Measurements from ENCODE around the gene SNX2.

Gene SNX2

GRCh38 chr5:122756264-122756911, 18.5 kb upstream of the SNX2 start:
- no peaks in the 10 kb centered on the region for H3F3A ChIP-seq (ENCODE audit: low read depth)
- H3K79me2 ChIP-seq (ENCODE audit: insufficient read depth, low read length), result no peaks in the 10 kb centered on the region
- H3K9me3 ChIP-seq (ENCODE audit: insufficient read depth, low read depth, low read length), result no peaks in the 10 kb centered on the region
- peak overlapping the region; percentile 67 for H2AFZ ChIP-seq (ENCODE audit: low read length)
- no peak overlapping the region for H3K4me3 ChIP-seq (ENCODE audit: low read length, poor library complexity, severe bottlenecking)
- no peaks in the 10 kb centered on the region for H3K36me3 ChIP-seq (ENCODE audit: insufficient read depth, low read length)
- H3K4me2 ChIP-seq (ENCODE audit: low read depth, low read length, poor library complexity, severe bottlenecking), result no peak overlapping the region
- no peak overlapping the region for H3K9ac ChIP-seq (ENCODE audit: low read depth, low read length, poor library complexity, severe bottlenecking)
- TF ChIP-seq CTCF (conservative IDR thresholded peaks at IDR 0.05; ENCODE audit: low read length), result no peak
- TF ChIP-seq EZH2phosphoT487 (IDR thresholded peaks at IDR 0.05; ENCODE audit: borderline replicate concordance), result no peak
- H3K4me1 ChIP-seq (ENCODE audit: insufficient read depth, low read length, poor library complexity, severe bottlenecking), result peaks cover 8% of the 10 kb centered on the region
- no peaks in the 10 kb centered on the region for H3K9me2 ChIP-seq (replicated peaks; ENCODE audit: low read depth, low read length)
- no peaks in the 10 kb centered on the region for H3K27me3 ChIP-seq (ENCODE audit: insufficient read depth, low read length, poor library complexity, severe bottlenecking)
- H4K20me1 ChIP-seq (ENCODE audit: insufficient read depth, low read length, poor library complexity, severe bottlenecking), result no peaks in the 10 kb centered on the region

DNA sequence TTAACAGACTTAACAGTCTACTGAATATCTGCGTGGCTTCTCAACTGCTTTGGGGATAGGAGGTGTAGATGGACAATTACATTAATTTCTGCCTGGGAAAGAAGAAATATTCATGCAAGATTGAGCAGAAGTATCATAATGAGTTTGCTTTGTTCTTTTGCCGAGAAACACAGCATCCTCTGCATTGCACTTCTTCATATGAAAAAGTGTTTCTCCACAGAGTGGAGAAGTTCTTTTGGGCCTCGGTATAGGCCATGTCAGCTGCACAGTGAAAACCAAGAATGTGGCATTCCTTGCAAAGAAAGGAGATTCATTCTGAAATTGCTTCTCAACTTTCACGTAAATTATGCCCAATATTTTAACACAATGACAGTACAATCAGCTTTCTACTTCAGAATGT, 17.6 kb upstream of the SNX2 start:
- Histone ChIP-seq H3K9ac (ENCODE audit: low read depth, low read length, poor library complexity, severe bottlenecking) (no peak overlapping the region), H2AFZ (ENCODE audit: low read length) (peak overlapping the region; percentile 67; the same call in 1 of the 2 replicates), H3K9me3 (ENCODE audit: insufficient read depth, low read depth, low read length) (no peaks in the 10 kb centered on the region), H3K4me3 (ENCODE audit: low read length, poor library complexity, severe bottlenecking) (no peak overlapping the region), H3K4me2 (ENCODE audit: low read depth, low read length, poor library complexity, severe bottlenecking) (no peak overlapping the region), H3K27me3 (ENCODE audit: insufficient read depth, low read length, poor library complexity, severe bottlenecking) (no peaks in the 10 kb centered on the region), H3K9me2 (replicated peaks; ENCODE audit: low read depth, low read length) (no peaks in the 10 kb centered on the region), H3K36me3 (ENCODE audit: insufficient read depth, low read length) (no peaks in the 10 kb centered on the region), H4K20me1 (ENCODE audit: insufficient read depth, low read length, poor library complexity, severe bottlenecking) (no peaks in the 10 kb centered on the region), H3F3A (ENCODE audit: low read depth) (no peaks in the 10 kb centered on the region), H3K4me1 (ENCODE audit: insufficient read depth, low read length, poor library complexity, severe bottlenecking) (peaks cover 8% of the 10 kb centered on the region), H3K79me2 (ENCODE audit: insufficient read depth, low read length) (no peaks in the 10 kb centered on the region)
- TF ChIP-seq EZH2phosphoT487 (IDR thresholded peaks at IDR 0.05; ENCODE audit: borderline replicate concordance), result no peak
- no peak for TF ChIP-seq CTCF (conservative IDR thresholded peaks at IDR 0.05; ENCODE audit: low read length)

DNA sequence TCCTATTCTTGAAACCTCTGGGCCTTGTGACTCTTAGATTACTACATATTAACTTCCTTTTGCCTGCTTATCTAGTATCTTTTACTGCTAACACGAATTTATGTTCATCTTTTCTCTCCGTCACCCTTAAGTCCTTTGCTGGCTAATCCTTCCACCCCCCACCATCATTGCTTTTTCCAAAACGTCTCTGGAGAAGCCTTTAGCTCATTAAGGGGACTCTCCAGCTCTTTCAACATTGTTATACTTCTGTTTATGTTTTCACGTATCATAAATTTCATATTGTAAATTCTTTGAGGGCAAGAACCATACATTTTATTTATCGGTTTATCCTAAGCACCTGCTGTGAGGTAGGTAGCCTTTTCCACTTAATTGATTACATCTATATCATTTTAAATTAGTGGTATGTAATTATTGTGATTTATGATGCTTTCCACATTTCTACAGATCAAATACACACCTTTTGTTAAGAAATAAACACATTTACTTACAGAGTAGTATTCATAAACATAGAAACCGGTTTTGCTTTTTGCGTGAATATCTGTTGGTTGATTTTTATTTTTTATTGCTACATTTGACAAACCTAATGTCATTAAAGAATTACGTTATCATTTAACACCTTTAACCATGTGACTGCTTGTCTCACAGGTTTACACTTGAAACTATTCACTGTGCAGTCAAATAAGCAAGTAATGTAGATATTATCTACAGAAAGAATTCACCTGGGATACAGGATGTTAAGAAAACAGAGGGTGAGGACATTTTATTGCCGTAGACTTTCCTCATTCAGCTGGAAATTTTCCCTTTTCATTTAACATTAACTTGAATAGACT, 15.4 kb upstream of the SNX2 start:
- Histone ChIP-seq H3F3A (ENCODE audit: low read depth) (no peaks in the 10 kb centered on the region), H3K4me3 (ENCODE audit: low read length, poor library complexity, severe bottlenecking) (no peak overlapping the region), H3K4me1 (ENCODE audit: insufficient read depth, low read length, poor library complexity, severe bottlenecking) (peaks cover 8% of the 10 kb centered on the region), H3K9me3 (ENCODE audit: insufficient read depth, low read depth, low read length) (no peaks in the 10 kb centered on the region), H3K9me2 (replicated peaks; ENCODE audit: low read depth, low read length) (no peaks in the 10 kb centered on the region), H2AFZ (ENCODE audit: low read length) (no peak overlapping the region), H3K36me3 (ENCODE audit: insufficient read depth, low read length) (no peaks in the 10 kb centered on the region), H3K79me2 (ENCODE audit: insufficient read depth, low read length) (no peaks in the 10 kb centered on the region), H4K20me1 (ENCODE audit: insufficient read depth, low read length, poor library complexity, severe bottlenecking) (no peaks in the 10 kb centered on the region), H3K9ac (ENCODE audit: low read depth, low read length, poor library complexity, severe bottlenecking) (no peak overlapping the region), H3K4me2 (ENCODE audit: low read depth, low read length, poor library complexity, severe bottlenecking) (no peak overlapping the region), H3K27me3 (ENCODE audit: insufficient read depth, low read length, poor library complexity, severe bottlenecking) (no peaks in the 10 kb centered on the region)
- TF ChIP-seq EZH2phosphoT487 (IDR thresholded peaks at IDR 0.05; ENCODE audit: borderline replicate concordance) (no peak), CTCF (conservative IDR thresholded peaks at IDR 0.05; ENCODE audit: low read length) (no peak)

Data from Loucy (cell line).